Measurements from ENCODE around the gene G0S2.

- TF ChIP-seq CTCF (IDR thresholded peaks at IDR 0.05; ENCODE audit: insufficient read depth, low read length) (no peak), REST (IDR thresholded peaks at IDR 0.05; ENCODE audit: insufficient replicate concordance, low read depth) (no peak)
Observed at GRCh38 chr1:209673631-209674417, 1.4 kb upstream of the G0S2 start.

All from HL-60 (cell line).